NCI-H2227 treated with DMSO at 0.1 percent for 48 hours (cell line): ENCODE measurements around the gene ZNRF4.
"Not testable (repeated sequence)": the region's sequence is repeated elsewhere in the genome, so short reads cannot be mapped to it uniquely, and the experiment has no call there.

Experiments used
- DNase-seq: peaks from one replicate; lab custom pipeline; 2025; lab: John Stamatoyannopoulos, UW

Gene ZNRF4, protein sequence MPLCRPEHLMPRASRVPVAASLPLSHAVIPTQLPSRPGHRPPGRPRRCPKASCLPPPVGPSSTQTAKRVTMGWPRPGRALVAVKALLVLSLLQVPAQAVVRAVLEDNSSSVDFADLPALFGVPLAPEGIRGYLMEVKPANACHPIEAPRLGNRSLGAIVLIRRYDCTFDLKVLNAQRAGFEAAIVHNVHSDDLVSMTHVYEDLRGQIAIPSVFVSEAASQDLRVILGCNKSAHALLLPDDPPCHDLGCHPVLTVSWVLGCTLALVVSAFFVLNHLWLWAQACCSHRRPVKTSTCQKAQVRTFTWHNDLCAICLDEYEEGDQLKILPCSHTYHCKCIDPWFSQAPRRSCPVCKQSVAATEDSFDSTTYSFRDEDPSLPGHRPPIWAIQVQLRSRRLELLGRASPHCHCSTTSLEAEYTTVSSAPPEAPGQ

DNA sequence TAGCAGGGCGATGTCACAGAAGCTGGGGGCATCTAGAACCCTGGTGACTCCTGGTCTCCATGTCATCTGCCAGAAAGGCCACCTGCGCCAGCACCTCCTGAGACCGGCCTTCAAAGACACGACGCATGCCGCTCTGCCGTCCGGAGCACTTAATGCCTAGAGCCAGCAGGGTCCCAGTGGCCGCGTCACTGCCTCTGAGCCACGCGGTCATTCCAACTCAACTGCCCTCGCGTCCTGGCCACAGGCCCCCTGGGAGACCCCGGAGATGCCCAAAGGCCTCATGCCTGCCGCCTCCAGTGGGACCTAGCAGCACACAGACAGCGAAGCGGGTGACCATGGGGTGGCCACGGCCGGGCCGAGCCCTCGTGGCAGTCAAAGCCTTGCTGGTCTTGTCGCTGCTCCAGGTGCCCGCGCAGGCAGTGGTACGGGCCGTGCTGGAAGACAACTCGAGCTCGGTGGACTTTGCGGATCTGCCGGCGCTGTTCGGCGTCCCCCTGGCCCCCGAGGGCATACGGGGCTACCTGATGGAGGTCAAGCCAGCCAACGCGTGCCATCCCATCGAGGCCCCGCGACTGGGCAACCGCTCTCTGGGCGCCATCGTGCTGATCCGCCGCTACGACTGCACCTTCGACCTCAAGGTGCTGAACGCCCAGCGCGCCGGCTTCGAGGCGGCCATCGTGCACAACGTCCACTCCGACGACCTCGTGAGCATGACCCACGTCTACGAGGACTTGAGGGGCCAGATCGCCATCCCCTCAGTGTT, at the start of gene ZNRF4:
Gene ZNRF4 (plus strand): TSS at position 51 of the 763 bp plus-strand sequence. CDS start 75 bp downstream, at position 126.
- DNase-seq, result no peak

DNA sequence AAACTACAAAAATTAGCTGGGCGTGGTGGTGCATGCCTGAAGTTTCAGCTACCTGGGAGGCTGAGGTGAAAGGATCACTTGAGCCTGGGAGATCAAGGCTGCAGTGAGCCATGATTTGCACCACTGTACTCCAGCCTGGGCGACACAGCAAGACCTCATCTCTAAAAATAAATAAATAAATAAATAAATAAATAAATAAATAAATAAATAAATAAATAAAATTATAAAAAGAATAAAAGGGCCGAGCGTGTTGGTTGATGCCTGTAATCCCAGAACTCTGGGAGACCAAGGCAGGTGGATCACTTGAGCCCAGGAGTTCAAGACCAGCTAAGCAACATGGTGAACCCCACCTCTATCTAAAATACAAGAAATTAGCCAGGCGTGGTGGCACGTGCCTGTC, 49.0 kb upstream of the ZNRF4 start:
- DNase-seq, result not testable (repeated sequence)

DNA sequence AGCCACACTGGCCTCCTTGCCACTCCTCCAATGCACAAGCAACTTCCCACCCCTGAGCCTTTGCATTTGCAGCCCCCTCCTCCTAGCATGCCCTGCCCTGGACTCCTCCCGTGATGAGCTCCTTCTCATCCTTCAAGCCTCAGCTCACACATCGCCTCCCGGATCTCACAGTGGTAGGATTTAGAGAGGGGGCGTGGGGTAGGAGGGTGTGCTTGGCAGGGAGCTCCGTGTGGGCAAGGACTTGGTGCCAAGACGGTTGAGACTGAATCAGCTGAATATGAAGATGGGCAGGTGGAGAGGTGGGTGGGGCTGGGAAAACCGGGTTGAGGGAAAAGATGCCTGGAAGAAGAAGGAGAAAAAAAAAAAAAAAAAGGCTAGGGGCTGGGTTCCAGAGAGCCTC, 48.4 kb upstream of the ZNRF4 start:
- no peak for DNase-seq

DNA sequence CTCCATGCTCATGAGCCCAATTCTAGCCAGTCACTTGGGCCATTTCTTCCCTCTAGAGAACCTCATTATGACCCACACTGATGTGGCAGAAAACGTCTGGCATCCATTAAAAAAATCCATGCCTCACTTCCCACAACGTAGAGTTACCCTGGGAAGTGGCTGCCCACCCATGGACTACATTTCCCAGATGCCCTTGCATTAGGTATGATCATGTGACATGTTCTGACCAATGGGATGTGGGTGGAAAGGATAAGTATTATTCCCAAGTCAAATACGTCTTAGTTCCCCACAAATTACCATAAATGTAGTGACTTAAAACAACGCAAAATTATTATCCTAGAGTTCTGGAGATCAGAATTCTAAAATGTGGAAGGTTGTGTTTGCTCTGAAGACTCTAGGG, 47.9 kb upstream of the ZNRF4 start:
- DNase-seq, result no peak

DNA sequence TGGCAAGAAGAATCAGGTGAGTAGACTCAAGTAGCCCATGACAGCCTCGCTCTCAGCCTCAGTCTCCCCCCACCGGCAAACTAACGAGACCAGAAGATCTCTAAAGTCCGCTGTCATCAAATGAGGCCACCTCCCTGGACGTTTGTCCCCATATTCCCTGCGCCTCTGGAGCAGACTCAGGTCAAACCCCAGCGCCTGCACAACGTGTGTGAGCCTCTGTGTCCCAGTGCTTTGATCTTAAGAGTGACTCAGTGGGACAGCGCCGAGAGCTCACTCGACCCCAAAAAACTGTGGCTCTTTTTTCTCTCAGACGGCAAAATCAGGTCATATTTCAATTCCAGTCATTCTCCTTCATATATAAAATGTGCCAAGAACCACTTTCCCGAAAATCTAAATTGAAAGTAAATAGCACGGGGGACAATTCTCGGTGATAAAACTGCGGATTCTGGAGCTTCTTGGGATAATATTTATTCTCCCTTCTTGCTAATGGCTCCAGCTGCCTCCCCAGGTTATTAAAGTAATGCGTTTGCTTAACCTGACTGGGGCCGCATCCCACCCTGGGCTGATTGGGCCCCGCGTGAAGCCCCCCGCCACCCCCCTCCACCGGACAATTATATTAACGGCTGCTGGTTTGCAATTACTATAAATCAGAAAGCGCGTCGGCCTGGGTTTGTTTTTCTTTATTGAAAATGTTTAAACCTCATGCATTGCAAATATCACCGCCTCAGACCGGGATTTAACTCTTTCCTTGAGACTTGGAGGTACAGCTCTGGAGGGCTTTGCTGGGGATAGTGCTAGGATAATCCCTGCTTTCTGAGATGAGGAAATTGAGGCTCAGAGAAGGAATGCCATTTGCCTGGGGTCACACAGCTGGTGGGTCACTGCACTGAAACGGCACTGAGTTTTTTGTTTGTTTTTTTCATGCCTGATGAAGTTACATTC, 37.5 kb upstream of the ZNRF4 start:
- peak; percentile 14 for DNase-seq

DNA sequence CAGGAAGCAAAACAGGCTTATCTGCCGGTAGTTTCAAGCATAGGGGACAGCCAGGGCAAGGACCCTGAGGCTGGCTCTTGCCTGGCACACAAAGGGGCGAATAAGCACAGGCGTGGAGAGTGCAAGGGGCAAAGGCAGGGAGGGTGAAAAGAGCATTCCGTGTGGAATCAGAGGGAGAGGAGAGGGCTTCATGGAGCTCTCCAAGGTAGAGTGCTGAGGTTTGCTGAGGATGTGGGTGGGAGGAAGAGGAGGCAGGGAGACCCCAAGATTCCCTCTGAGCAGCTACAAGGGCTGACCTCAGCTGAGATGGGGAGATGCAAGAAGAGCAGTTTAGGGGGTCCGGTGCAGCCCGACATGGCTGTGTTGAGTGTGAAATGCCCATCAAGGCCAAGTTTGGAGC, 36.5 kb upstream of the ZNRF4 start:
- no peak for DNase-seq

DNA sequence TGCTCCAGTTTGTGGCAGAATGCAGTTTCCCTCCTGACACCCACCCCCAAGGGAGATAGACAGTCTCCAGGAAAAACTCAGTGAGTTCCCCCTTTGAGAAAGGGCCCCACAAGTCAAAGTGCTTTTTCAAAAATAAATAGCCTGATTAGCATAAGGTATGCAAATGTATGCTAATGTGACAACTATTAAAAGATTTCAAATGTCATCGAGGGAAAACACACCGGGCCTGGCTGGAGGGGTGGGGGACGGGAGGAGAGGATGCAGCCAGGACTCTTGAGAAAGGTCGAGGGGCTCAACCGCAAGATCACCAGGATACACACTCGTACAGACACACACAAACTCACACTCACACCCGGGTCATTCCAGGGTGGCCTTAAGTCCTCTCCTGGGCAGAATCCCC, 34.3 kb upstream of the ZNRF4 start:
- no peak for DNase-seq

DNA sequence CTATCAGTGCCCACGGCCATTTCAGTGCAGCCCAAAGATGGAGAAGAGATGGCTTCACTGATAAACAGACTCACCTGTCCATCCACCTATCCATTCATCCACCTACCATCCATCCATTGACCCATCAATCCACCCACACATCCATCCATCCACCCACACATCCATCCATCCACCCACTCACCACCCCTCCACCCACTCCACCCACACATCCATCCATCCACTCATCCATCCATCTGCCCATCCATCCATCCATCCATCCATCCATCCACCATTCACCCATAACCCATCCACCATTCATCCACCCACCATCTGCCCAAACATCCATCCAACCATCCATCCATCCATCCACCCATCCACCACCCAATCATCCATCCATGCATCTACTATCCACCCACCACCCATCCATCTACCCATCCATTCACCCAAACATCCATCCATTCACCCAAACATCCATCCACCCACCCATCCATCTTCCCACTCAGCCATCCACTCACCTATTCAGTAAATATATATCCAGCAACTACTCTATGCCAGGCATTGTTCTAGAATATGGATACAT, 31.6 kb upstream of the ZNRF4 start:
- no peak for DNase-seq

DNA sequence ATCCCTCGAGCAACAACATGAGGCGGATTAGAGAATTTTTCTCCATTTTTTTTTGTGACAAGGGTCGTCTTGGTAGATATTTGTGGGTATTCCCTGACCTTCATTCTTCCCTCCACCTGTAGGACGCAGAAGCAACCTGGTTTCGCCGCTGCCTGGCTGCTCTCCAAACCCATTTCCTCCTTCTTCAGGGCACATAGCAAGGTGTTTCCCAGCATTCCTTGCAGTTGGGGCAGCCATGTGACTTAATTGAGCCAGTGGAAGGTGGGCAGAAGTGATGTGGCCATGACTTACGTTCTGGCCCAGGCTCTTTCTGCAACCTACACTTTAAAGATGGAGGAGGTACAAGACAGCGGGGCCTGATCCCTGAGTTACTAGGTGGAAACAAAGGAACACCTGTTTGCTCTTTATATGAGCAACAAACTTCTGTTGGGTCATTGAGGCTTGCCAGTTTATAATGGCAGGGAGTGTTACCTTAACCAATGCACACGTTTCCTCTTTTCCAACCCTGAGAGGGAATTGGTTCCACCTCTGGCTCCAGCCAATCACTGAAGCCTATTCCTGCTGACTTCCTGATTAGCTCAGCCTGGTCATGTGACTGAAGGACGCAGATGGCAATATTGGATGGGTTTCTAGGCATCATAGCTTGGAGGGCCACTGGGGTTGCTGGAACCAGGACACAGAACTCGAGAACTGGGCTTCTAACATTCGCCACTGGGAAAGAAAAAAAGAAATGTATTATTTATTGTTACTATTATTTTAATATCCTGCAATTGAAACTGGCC, 30.8 kb upstream of the ZNRF4 start:
- no peak for DNase-seq

DNA sequence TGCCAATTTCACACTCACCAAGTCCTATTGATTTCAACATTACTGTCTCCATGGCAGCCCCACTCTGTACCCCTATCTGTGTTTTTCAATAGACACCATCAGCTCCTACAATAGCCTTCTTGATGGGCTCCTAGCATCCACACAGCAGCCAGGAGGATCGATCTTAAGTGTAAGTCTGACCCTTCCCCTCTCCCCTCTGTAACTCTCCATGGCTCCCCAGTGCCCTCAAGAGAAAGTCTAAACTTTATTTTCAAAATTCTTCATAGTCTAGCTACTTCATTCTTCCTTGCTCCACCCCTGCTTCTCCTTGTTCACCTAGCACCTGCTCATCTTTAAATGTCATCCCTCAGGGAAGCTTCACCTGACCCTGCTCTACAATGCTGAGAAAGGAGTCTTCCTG, 30.0 kb upstream of the ZNRF4 start:
- no peak for DNase-seq

DNA sequence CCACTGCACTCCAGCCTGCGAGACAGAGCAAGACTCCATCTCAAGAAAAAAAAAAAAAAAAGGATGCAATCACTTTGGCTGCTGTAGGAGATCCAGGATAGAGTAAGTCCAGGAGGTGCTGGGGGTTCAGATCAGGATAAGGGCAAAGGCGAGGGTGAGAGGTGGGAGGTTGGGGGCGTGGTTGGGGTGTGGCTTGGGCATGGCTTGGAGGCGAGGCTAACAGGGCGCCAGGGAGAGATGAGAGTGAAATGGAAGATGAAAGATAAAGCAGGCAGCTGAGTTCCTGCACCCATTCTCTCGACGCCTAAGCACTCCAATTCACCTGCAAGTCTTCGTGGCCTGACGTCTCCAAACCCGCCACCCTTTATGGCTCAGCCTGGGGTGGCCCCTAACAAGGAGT, 25.0 kb upstream of the ZNRF4 start:
- no peak for DNase-seq

DNA sequence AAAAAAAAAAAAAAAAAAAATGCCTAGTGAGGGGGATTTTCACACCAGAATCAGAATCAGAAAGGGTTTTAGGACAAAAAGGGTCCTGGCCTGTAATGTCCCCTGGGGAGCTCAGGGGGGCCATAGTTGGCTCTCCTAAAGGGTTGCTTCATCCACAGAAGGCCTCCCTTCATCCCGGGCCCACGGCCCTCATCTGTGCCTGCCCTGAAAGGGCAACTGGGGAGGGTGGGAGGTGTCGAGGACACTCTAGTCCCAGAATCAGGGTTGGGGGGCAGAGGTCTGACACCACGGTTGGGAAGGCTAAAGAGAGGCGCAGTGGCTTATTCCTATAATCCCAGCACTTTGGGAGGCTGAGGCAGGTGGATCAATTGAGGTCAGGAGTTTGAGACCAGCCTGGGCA, 22.5 kb upstream of the ZNRF4 start:
- no peak for DNase-seq

DNA sequence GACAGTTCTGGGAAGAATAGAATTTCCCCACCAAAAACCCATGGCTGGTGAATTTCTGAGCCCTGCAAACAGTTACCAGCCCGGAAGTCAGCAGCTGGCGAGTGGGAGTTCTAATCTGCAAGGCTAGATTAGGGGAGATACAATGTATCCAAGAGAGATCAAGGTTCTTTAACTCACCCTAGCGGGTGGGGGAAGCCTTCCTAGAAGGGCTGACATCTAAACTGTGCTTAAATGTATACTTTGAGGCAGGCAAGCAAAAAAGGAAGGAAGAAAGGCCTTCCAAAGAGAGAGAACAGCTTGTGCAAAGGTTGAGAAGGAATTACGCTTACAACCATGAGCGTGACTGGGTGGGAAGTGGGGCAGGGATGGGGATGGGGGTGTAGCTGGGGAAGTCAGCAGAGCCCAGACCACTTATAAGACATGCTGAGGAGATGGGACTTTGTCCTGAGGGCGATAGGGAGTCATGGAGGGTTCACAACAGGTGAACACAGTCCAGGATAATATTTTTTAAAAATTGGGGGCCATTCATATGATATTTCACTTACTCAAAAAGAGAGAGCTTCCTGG, 20.8 kb upstream of the ZNRF4 start:
- no peak for DNase-seq

DNA sequence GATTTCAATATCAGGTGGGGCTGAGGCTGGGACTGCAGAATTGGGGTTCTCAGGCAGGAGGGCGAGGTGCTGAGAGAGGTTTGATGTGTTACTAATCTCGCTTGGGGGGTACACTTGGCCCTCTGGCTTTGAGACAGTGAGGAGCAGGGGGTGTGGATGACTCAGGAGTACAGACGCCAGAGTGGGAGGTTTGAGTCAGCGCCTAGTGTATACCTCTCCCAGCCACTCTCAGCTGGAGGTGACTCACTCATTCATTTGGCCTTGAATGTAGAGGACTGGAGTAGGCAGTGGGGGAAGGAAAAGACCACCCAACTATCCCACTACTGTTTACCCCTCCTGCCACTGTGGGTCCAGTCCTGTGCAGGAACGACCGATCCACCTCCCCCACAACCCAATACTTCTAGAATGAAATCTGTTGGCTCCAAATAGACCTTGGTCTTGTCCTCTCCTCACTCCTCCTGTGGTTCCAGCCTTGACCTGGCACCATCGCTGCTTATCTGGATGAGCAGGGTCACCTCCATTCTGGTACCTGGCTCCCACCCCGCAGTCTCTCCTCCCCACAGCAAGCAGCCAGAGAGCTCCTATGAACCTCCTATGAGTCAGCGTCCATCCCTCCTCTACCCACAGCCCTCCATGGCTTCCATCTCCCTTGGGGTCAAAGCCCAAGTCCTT, 20.1 kb upstream of the ZNRF4 start:
- DNase-seq, result no peak

DNA sequence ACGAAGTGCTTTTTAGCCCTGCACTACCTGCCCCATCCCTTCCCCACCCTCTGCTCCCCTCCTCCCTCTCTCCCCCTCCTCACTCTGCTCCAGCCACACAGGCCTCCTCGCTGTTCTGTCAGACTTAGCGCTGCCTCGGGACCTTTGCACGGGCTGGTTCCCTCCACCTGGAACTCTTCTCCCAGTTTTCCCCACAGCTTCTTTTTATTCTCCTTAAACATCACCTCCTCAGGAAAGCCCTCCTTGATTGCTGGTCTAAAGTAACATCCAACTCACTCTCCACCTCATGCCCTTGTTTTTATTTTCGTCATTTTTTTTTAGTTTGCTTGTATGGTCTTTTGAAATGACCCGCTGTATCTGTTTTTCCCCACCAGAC, 19.6 kb upstream of the ZNRF4 start:
- no peak for DNase-seq

DNA sequence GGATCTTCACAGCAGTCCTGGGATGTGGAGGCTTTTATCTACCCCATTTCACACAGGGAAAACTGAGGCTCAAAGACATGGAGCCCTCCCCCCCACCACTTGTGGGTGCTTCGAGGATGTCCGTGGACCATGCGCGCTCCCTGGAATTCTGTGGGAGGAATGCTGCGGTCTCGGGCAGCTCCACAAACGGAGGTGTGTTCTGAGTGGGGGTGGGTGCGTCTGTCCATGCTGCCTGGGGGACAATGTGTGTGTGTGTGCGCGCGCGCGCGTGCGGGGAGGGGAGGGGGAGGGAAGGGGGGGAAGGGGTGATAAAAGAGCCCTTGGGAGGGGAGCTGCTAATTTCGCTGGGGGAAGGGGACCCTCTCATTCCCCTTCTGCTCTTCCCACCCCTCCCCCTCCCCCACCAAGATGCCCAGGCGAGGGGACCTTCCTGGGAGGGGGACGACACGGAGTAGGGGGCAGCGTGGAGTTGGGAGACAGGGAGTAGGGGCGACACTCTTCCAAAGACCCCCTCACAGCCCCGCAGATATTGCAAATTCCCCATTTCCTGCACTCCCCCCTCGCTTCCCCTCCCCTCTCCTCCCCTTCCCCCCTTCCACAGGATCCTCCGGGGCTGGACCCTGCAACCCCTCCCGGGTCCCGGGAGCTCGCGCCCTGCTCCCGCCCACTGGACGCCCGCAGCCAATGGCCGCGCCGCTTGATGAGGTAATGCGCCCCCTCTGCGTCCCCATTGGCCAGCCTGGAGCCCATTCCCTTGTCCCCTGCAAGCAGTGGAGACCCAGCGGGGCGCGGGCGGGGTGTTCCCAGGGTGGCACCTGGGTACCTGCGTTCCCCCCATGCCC, 18.9 kb upstream of the ZNRF4 start:
- DNase-seq, result peak; percentile 82

DNA sequence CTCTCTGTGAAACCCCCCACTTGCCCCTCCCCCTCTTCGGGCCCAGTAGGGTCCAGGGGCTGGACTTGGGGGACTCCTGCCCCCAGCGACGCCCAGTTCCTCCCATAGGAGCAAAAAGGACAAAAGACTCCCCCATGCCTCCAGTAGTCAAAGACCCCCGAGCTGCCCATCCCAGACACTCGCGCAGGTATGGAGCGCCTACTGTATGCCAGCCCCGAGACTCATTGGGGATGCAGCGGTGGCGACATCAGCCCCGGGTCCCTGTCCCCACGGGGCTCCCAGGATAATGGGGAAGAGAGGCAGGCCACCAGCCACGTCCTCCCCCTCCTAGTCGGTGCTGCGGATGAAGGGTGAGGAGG, 18.3 kb upstream of the ZNRF4 start:
- no peak for DNase-seq

DNA sequence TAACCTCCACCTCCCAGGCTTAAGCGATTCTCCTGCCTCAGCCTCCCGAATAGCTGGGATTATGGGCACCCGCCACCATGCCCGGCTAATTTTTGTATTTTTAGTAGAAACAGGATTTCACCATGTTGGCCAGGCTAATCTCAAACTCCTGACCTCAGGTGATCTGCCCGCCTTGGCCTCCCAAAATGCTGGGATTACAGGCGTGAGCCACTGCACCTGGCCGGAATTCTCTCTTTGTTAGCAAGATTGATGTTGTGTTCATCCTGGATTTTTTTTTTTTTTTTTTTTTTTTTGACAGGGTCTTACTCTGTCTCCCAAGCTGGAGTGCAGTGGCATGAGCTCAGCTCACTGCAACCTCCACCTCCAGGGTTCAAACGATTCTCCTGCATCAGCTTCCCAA, 16.5 kb upstream of the ZNRF4 start:
- DNase-seq, result not testable (repeated sequence)

DNA sequence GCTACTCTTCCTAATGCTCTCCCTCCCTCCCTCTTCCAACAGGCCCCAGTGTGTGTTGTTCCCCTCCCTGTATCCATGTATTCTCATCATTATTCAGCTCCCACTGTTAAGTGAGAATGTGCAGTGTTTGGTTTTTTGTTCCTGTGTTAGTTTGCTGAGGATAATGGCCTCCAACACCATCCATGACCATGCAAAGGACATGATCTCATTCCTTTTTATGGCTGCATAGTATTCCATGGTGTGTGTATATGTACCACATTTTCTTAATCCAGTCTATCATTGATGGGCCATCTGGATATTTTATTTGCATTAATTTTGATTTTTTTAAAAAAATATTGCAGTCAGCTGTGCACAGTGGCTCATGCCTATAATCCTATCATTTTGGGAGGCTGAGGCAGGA, 15.8 kb upstream of the ZNRF4 start:
- no peak for DNase-seq
